NB4 (cell line): ENCODE results near the gene CNTNAP2.

Experiments
- DNase-seq: peaks from one replicate; pipeline ENCODE4 v3.0.0; 2010; ENCODE audit warnings: low read depth
- H3K4me3 ChIP-seq: one replicate; pipeline ENCODE4 v1.5.1; 2011; ENCODE audit warnings: mild to moderate bottlenecking, low read depth, low read length, moderate library complexity
- MYC ChIP-seq: IDR thresholded peaks from 2 replicates; pipeline ENCODE4 v1.6.1; 2011; ENCODE audit warnings: low read depth, low read length
- POLR2A ChIP-seq: IDR thresholded peaks from 2 replicates; pipeline ENCODE4 v1.6.1; 2011; ENCODE audit warnings: mild to moderate bottlenecking; ENCODE audit not compliant: insufficient read length; ENCODE audit errors: extremely low read depth
- TF ChIP-seq, protein P1 (sequence below): IDR thresholded peaks from 2 replicates; pipeline ENCODE4 v1.6.1; 2011; ENCODE audit warnings: low read depth, low read length
- TF ChIP-seq, protein P2 (sequence below): IDR thresholded peaks from one replicate; pipeline ENCODE4 v1.5.1; 2012; ENCODE audit warnings: low read depth, low read length

Gene CNTNAP2

DNA sequence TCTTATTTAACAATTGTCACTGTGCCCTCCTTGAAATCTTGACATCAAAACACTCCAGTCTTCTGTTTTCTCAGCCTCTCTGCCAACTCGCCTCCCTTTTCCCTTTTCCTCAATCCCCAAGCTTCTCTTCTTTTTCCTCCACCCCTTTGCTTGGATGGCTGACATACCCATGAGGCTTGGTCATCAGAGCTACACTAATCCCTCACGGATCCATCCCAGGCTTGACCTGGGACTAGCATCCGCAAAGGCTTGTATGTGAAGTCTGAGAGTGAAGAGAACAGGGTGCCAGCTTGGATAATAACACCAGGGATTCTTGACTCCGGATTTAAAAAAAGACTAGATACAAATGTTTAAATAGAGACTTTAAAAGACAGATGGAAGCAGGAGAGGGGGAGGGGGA lies 2045.2 kb downstream of the CNTNAP2 start:
- no peak overlapping the region for H3K4me3 ChIP-seq
- DNase-seq, result no peak
- TF ChIP-seq, protein P1, sequence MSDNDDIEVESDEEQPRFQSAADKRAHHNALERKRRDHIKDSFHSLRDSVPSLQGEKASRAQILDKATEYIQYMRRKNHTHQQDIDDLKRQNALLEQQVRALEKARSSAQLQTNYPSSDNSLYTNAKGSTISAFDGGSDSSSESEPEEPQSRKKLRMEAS, result no peak
- TF ChIP-seq POLR2A (no peak), MYC (no peak)
- TF ChIP-seq, protein P2, sequence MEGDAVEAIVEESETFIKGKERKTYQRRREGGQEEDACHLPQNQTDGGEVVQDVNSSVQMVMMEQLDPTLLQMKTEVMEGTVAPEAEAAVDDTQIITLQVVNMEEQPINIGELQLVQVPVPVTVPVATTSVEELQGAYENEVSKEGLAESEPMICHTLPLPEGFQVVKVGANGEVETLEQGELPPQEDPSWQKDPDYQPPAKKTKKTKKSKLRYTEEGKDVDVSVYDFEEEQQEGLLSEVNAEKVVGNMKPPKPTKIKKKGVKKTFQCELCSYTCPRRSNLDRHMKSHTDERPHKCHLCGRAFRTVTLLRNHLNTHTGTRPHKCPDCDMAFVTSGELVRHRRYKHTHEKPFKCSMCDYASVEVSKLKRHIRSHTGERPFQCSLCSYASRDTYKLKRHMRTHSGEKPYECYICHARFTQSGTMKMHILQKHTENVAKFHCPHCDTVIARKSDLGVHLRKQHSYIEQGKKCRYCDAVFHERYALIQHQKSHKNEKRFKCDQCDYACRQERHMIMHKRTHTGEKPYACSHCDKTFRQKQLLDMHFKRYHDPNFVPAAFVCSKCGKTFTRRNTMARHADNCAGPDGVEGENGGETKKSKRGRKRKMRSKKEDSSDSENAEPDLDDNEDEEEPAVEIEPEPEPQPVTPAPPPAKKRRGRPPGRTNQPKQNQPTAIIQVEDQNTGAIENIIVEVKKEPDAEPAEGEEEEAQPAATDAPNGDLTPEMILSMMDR, result no peak

DNA sequence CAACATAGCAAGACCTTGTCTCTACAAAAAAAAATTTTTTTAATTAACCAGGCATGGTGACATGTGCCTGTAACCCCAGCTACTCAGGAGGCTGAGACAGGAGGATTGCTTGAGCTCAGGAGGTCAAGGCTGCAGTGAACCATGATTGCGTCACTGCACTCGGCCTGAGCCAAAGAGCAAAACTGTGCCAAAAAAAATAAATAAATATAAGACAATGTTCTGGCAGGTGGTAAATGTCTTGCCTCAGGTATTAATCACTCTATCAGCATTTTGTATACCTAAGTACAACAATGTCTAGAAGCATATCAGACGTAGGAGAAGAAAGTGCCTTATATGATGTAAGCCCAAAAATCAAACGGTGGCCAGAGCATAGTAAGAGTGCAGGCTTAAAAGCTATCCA lies 2046.2 kb downstream of the CNTNAP2 start:
- DNase-seq, result no peak
- no peak overlapping the region for H3K4me3 ChIP-seq
- TF ChIP-seq, protein P1, result no peak
- TF ChIP-seq MYC, result no peak
- TF ChIP-seq, protein P2, result no peak
- no peak for TF ChIP-seq POLR2A

DNA sequence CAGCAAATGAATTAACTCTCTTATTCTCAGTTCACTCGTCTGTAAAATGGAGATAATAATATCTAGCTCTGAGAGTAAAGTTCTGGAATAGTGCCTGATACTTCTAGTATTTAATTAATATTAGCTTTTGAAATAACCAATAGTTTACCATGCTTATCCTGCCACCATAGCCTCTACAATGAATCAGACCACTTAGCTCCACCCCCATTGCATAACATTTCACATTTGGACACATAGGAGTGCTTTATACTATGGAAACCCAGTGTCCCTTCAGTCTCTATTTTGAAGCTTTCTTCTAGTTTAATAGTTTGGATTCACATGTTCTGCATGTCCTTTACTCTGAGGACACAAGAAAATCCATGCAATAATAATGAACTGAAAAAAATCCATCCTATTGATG lies 2046.6 kb downstream of the CNTNAP2 start:
- peak; percentile 17 for DNase-seq
- TF ChIP-seq, protein P2, result no peak
- TF ChIP-seq, protein P1, result no peak
- no peak for TF ChIP-seq POLR2A
- TF ChIP-seq MYC, result no peak
- H3K4me3 ChIP-seq, result no peak overlapping the region

DNA sequence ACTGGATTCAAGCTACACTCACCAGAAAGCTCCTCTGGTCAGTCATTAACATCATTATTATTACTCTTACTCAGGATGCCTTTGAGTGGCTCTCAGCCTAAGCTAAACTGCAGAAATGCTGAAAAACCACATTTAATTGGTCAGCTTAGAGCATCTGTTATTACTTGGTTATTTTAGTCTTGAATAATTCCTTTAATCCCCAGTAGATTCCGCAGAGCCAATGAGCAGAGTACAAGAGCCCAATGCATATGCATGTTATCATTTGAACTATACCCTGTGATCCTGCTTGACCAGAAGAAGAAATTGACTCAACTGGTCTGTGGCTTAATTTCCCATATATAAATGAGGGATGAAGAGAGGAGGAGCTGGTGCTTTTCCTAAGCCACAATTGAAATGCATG lies 2056.3 kb downstream of the CNTNAP2 start:
- TF ChIP-seq MYC (no peak), POLR2A (no peak)
- TF ChIP-seq, protein P2, result no peak
- TF ChIP-seq, protein P1, result no peak
- no peak for DNase-seq
- no peak overlapping the region for H3K4me3 ChIP-seq

DNA sequence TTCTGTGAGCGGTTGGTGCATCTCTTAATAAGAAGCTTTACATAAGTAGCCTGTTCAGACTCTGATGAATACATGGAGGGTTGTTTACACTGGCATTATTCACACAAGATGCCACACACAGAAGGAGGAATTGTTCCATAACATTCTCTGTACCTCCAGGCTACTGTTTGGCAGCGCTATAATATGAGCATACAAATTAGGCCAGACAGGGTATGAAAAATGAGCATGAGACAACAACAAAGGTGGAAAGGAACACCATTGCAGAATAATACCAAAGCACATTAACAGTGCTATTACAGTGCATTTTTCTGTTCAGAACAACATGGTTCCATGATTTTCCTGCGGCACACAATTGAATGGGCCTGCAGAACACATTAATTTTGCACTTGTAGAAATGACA lies 2056.8 kb downstream of the CNTNAP2 start:
- TF ChIP-seq POLR2A, result no peak
- TF ChIP-seq, protein P1, result no peak
- TF ChIP-seq, protein P2, result no peak

DNA sequence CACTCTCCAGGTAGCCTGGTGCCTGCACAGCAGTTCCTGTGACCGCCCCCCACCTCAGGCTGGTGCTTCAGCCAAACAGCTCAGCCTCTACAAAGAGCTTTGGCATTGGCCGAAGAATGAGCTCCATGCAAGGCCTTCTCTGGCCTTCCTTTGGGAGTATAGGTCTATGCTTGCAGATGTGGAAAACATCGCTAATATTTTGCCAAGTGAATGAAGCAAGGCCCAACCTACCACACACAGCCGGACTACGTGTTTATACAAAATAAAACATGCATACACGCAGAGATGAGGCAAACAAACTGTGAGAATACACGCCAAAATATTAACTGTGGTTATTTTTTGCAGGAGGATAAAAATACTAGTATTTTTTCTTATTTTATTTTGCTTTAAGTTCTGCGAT lies 2057.8 kb downstream of the CNTNAP2 start:
- no peak overlapping the region for H3K4me3 ChIP-seq
- DNase-seq, result no peak
- TF ChIP-seq, protein P1, result no peak
- TF ChIP-seq, protein P2, result no peak
- TF ChIP-seq POLR2A (no peak), MYC (no peak)

More for the DNA sequence above, 2056.8 kb downstream of the CNTNAP2 start:
- no peak overlapping the region for H3K4me3 ChIP-seq
- DNase-seq, result no peak
